ENCODE measurements around the gene DDIAS.
"Not testable (repeated sequence)": the region's sequence is repeated elsewhere in the genome, so short reads cannot be mapped to it uniquely, and the experiment has no call there.

The DDIAS gene

DNA sequence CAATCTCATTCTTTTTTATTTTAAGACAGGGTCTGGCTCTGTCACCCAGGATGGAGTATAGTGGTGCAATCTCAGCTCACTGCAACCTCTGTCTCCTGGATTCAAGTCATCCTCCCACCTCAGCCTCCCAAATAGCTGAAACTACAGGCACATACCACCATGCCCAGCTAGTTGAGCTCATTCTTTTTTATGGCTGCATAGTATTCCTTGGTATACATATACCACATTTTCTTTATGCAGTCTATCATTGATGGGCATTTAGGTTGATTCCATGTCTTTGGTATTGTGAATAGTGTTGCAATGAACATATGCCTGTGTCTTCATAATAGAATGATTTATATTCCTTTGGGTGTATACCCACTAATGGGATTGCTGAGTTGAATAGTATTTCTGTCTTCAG, 60.5 kb downstream of the DDIAS start:
- DNase-seq (ENCODE audit: low read depth in 4 of 4, low spot score in 1 of 4), result not testable (repeated sequence)

DNA sequence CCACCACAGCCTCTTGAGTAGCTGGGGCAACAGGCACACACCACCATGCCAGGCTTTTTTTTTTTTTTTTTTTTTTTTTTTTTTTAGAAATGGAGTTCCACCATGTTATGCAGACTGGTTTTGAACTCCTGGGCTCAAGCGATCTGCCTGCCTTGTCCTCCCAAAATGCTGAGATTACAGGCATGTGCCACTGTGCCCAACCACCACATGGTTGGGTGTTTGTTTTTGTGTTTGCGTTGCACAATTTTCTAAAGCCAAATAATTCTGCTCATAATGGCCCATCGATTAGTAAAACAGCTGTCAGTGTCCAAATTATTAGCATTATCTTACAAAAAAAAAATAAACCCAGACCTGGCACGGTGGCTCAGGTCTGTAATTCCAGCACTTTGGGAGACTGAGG, 65.8 kb downstream of the DDIAS start:
- no peak for DNase-seq (ENCODE audit: low read depth in 4 of 4, low spot score in 1 of 4)

DNA sequence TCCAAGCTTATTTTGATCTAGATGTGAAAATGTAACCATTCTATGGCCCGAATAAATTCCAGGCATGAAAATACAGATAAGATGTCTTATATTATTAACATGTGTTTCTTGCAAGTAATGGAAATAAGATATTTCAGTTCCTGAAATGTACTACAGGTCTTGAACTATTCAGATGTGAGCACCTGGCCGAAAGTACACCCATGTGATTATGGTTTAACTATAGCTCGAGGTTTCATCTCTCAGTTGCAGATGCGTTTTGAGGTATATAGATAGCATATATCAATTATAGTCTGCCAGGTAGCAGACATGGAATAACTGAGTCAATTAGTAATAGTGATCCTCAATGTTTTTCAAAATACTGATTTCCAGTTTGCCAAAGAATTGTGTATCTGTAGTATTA, 68.3 kb downstream of the DDIAS start:
- no peak for DNase-seq (ENCODE audit: low read depth in 4 of 4, low spot score in 1 of 4)

DNA sequence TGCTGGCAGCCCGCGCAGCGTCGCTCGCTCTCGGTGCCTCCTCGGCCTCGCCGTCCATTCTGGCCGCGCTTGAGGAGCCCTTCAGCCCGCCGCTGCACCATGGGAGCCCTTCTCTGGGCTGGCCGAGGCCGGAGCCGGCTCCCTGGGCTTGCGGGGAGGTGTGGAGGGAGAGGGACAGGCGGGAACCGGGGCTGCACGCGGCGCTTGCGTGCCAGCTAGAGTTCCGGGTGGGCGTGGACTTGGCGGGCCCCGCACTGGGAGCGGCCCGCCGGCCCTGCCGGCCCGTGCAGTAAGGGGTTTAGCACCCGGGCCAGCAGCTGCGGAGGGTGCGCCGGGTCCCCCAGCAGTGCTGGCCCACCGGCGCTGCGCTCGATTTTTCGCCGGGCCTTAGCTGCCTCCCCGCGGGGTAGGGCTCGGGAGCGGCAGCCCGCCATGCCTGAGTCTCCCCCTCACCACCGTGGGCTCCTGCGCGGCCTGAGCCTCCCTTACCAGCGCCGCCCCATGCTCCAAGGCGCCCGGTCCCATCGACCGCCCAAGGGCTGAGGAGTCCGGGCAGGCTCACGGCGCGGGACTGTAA, 69.1 kb downstream of the DDIAS start:
- DNase-seq (ENCODE audit: low read depth in 4 of 4, low spot score in 1 of 4), result not testable (repeated sequence)

DNA sequence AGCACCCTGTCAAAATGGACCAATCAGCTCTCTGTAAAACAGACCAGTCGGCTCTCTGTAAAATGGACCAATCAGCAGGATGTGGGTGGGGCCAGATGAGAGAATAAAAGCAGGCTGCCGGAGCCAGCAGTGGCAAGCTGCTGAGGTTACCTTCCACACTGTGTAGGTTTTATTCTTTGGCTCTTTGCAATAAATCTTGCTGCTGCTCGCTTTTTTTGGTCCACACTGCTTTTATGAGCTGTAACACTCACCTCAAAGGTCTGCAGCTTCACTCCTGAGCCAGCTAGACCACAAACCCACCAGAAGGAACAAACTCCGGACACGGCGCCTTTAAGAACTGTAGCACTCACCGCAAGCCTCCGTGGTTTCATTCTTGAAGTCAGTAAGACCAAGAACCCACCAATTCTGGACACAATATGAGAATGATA, 70.0 kb downstream of the DDIAS start:
- DNase-seq (ENCODE audit: low read depth in 4 of 4, low spot score in 1 of 4), result peak in 1 of 4 experiments; percentile 8

DNA sequence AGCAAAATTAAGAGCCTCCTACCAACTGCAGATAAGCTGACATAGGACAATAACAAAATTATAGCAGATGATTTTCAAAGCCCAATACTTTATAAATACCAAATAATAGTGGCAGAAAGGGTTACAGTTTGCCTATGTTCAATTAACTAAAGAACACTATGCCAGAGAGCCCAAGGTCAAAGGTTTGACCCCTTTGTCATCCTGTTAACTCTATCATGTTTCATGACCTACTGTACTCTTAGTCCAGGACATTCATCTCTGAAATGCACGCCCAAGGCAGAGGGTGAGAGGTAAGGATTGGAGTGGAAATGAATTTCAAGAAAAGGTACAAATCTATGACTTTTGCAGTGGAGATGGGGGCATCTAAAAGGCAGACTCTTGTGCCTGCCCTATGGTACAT, 70.6 kb downstream of the DDIAS start:
- no peak for DNase-seq (ENCODE audit: low read depth in 4 of 4, low spot score in 1 of 4)

DNA sequence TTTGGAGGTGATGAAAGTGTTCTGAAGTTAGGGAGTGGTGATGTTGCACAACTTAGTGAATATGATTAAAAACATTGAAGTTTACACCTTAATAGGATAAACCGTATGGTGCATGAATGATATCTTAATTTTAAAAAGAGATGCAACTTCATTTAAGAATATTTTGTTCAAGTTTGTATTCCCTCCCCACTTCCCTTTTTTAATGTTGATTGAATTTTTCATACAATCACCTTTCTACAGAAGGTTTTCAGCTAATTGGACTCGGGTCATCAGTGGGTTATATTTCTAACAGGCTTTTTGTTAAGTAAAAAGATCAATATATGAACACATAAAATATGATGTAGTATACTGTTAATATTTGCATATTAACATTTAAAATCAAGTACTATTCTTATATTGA, 72.6 kb downstream of the DDIAS start:
- no peak for DNase-seq (ENCODE audit: low read depth in 4 of 4, low spot score in 1 of 4)

DNA sequence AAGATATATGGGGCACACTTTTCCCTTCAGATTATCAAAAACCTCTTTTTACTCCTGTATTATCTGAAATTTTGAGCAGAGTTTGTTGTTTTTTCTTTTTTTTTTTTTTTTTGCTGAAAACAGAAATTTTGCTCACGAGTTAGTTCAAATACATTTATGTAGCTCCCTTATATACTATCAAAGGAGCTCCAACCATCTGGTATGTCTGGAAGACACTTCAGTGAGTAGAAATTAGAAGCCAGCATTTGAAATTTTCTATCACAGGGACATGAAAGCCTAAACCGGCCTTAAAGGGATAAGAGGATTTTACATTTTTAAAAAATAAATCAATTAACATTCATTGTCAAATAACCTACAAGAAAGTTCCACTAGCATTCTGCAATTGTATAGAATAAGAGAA, 73.3 kb downstream of the DDIAS start:
- no peak for DNase-seq (ENCODE audit: low read depth in 4 of 4, low spot score in 1 of 4)

DNA sequence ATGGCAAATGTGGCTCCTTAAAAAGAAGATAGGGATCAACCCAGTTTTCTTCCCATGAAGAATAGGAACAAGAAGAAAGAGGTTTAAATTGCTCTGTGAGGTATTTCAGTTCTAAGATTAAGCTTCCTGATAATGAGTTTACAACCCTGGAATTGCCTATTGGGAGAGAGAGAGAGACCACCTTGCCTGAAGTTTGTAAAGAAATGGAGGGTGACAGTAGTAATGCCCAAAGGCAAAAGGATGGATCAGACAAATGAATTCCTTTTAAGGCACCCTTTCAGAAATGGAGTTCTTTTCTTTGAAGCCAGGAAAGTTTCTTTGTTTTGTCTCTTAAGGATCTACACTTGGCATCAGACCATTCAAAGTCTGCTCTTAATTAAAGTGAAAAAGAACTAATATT, 74.3 kb downstream of the DDIAS start:
- no peak for DNase-seq (ENCODE audit: low read depth in 4 of 4, low spot score in 1 of 4)

DNA sequence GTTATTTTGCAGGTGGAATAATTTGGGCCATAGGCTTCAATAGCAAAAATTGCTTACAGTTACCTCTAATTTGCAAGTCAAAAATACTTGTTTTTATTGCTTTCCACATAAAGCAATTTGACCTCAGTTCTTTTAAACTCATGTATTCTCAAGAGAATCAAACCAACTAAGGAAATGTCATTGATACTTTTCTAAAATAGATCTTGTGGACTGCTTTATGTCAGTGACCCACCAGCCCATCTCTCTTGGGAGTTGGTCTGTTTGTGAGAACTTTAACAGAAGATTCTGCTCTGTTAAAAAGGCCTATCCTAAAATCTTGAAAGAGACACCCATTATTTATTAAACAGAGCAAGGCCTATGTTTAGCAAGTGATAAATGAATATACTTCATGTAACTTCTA, 75.2 kb downstream of the DDIAS start:
- DNase-seq (ENCODE audit: low read depth in 4 of 4, low spot score in 1 of 4), result no peak

DNA sequence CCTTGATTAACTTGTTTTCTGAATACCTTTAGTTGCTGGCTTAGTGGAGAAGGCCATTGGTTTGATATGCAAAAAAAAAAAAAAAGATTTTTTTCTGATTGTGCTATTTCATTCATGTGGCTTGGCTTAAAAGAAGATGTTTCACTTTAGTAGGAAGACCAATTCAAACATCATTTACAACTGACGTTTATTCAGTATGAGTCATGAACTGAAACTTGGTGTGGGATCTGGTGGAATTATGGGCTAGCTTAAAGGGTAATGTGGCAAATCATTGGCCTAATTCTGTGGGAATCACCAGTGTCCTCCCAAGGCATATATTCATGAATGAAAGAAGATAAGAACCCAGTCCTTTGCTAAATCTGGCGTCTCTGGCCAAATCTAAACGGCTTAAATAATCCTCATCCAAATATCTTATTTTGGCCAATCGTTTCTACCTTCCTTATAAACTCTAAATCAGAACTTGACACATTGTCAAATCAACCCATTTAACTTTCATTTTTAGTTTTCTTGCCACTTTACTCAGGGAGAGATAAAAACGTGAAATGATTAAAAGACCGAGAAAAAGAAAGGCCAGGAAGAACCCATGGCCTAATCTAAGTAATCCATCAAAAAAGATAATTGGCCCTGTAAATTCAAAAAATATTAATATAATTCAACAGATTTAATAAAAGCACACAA, 77.0 kb downstream of the DDIAS start:
- DNase-seq (ENCODE audit: low read depth in 4 of 4, low spot score in 1 of 4), result no peak

DNA sequence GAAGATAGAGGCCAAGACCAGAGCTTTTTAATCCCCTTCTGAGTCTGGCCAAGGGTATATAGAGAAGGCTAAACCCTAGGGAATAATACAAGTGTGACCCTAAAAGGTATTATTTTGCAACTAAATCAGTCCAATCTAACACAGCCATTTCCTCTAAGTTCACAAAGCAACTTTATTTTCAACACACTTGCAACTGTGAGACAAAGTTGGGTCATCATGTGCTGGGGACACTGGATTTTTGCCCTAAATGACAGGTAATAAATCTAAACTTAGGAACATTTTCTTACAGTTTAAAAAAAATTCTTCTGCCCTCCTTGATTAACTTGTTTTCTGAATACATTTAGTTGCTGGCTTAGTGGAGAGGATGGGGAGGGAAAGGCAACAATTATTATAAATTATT, 78.3 kb downstream of the DDIAS start:
- no peak for DNase-seq (ENCODE audit: low read depth in 4 of 4, low spot score in 1 of 4)

DNA sequence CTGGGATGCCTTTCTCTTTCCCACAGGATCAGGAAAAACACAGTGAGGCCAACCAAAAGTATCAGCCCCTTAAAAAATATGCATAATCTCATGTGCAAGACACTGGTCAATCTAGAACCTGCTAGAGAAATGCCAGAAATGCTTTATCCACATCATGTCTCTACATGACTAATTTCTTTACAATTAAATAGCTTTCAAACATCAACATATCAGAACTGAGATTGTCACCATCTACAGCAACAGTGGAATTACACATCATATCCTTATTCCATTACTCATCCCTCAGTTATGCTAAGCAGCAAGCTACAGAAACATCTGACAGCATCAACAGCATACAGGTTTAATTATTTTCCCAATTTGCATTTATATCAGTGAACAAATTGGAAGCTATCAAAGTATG, 78.8 kb downstream of the DDIAS start:
- no peak for DNase-seq (ENCODE audit: low read depth in 4 of 4, low spot score in 1 of 4)

DNA sequence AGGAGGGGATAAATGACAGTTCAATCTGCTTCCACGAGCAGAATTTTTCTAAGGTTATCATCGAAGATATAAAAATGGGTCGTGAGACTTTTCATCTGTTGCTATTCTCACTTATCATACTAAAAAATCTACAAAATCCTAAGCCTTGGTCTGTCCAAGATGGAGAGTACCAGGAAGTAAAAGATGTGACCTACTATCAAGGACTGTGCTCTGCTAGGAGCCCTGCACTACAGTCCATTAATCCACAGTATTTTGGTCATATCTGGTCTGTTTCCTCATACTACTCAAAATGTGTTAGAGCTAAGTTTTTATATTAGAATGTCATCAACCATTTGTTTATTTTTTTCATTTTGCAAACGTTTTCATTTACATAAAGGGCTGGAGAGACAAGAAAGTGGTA, 79.4 kb downstream of the DDIAS start:
- no peak for DNase-seq (ENCODE audit: low read depth in 4 of 4, low spot score in 1 of 4)

DNA sequence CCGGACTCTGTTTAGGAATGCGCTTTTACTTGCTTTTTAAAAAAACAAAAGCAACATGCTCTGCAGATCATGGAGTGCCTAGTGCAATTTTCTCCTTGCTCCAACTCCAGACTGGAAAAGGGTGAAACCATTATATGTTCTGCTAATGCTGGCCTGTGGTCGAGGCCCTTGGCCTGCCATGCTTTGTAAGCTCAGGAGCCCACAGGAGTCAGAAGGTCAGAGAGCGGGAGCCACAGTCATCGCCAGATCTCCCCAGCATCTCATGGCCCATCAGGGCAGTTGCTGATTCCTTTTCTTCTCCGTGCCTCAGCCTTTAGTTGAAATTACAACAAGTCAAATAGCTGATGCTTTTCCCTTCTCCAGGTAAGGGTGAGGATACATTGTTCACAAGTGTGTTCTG, 80.3 kb downstream of the DDIAS start:
- no peak for DNase-seq (ENCODE audit: low read depth in 4 of 4, low spot score in 1 of 4)

Measured in stimulated activated CD4-positive, alpha-beta T cell treated with anti-CD3 and anti-CD28 coated beads, Interleukin-1b, Interleukin-23, amount 100 ng/mL, for 24 hours (primary cell).